GF-D8 (cell line): ENCODE measurements around the gene RGS7.

Experiments
- DNase-seq: peaks from one replicate; lab custom pipeline; 2025; lab: John Stamatoyannopoulos, UW

Gene RGS7

DNA sequence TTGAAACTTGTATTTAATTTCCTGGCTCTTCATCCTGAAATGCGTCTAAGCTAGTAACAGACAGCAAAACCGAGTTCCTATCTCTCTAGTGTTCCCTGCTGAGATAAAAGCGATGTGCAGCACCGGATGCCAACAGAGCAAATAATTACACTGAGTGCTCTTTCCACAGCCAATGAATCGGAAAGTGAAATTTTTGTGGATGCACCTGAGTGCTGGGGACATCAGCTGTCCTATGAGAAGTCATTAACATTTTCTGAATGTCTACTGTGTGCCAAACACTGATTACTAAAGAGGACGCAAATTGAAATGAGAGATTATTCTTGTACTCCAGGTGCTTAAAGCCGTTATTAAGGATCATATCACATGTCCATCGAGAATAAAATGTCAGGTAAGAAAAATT, 278.0 kb downstream of the RGS7 start:
- no peak for DNase-seq

DNA sequence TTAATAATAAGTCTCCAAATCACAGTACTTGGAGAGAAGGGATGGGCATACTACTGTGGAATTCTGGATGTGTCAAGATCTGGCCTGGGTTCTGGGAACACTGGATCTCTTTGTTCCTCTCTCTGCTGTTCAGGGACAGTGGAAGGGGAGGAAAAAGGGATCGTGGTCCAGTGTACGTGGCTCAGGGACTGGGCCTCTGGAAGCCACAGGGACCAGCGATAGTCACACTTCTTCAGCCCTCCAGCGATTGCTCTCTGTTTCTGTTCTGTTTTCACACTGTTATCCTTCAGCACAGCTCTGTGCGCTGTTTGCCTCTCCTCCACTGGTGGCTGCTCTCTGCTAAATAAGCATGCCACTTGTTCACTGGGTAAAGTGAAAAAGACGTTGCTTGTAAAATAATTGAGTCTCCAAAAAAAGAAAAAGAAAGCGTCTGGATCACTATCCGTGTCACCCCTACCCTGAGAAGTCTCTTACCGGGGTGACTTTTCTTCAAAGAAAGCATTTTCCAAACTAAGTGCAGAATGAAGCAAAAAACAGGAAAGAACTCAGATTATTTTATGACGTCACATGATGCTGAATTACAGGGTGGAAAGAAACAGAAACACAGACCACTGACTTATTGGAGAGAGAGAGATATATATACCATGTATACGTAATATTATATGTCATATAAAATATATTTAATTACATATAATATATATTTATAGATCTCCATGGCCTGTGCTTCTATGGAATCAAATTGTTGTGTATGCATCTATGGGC, 279.4 kb downstream of the RGS7 start:
- DNase-seq: no peak

DNA sequence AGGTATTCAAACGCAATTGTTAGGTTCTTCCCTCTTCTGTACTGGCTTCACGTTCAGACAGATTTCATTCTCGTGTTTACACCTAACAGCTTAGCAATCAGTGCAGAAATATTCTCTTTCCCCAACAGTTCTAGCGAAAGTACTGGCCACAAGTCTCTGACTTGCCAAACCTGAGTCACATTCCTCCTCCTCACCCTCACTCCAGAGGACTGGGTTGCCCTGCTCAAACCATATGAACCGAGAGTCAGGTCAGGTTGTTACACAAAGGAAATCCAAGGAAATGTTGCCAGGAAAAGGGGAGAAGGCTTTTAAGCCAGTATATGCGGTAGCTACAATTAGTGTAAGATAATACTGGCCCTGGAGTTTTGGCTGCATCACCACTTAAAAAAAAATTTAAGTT, 282.5 kb downstream of the RGS7 start:
- DNase-seq: no peak

DNA sequence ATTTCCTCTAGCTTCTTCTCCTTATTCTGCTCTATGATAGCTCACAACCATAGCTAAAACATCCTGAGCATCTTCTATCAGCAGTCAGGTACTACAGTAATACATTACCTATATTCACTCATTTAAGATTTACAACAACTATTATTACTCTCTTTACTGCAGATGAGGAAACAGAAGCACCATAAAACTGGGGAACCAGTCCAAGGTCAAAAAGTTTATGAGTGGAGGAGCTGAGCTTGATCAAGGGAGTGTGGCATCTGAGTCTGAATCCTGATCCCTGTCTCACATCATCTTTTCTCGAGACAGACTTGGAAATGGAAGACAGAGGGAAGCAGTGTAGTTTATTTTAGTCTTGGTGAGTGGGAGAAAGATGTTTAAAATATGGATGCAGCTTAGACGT, 288.6 kb downstream of the RGS7 start:
- DNase-seq: no peak

DNA sequence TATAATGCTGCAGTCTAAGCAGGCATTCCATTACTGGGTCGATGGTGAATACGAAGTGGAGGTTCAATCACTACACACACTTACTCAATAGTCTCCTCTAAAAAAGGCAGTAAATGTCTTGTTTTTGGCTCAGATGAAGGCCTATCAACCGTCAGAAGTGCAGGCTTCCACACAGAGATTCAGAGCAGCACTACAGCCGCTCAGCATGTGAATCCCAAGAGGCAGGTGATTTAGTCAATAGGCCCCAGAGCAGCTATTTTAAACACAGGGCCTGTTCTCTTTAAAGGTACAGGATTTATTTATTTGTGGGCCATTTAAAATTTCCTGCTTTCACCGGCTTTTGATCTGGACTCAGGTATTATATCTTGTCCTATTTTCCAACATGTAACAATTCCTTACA, 293.7 kb downstream of the RGS7 start:
- DNase-seq: no peak

DNA sequence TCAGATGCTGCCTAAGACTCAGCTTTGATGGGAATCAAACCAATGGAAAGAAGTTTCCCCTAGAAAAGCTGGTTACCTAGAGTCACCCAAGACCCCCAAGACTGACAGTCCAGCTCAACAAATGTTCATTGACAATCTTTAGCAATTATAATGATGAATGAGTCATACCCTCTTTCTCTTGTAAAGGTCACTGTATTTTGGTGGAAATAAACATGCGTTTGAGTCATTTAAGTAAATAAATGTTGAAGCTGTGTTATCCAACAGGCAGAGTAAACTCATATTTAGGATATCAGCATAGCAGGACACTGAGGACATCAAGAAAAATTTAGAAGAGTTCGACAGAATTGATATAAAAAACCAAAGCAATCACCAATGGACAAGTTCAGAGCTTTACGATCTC, 295.9 kb downstream of the RGS7 start:
- no peak for DNase-seq

DNA sequence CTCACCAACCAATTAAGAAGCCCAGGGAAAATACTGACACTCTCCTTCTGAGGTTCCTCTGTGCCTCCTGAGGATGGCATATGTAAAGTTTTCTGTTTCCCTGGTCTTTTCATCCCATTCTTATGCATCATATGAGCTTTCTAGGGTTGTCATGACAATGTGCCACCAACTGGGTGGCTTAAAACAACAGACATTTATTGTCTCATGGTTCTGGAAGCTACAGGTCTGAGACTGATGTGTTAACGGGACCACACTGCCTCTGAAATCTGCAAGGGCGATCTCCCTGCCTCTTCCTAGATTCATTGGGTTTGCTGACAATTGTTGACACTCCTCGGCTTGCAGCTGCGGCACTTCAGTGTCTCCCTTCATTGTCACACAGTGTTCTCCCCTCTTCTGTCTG, 308.4 kb downstream of the RGS7 start:
- DNase-seq: no peak

DNA sequence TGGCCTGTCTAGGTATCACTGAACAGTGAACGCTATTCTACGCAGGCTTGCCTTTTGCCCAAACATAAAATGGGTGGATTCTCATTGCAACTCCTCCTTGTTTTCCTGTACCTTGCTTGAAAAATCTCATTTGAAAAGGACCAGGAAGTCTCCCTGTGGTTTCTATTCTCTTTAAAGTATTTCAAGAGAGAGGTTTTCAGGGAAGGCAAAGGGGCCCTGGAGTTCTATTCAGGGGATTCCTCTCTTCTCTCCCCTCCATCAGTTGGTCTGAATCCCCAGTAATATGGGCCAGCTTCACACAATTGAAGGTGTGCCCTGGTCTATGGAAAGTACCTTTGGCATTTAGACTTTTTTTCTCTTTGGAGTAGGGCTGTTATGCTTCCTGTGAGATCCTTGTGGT, 311.3 kb downstream of the RGS7 start:
- no peak for DNase-seq

DNA sequence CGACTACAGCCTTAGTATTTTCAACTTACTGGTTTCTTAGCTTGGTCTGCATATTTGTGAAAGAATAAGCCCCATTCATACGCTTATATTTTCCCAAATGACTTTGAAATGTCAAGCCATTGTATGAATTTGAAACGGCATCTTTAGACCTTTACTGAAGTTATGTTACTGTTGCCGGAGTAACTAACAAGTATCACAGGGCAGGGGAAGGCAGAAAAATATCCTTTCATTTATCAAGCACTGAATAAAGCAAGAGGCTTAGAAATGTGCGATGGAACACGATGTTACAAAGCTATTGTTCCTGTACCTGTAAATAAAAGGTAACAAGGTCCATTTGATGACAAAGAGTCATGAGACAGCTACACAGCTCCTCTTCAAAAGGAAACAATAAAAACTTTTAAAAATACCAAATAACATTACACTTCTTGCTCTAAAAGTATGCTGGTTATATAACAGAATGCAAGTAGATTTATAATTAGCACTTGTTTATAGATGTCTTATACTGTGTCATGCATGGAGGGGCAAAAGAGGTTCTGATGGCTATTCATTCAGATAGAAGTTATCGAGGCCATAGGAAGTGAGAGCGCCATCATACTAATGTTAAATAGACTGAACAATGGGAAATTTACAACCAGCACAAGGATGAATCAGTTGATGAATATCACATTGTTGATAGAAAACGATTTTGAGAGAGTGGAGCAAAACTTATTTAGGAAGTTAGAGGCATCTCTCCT, 322.6 kb downstream of the RGS7 start:
- no peak for DNase-seq

DNA sequence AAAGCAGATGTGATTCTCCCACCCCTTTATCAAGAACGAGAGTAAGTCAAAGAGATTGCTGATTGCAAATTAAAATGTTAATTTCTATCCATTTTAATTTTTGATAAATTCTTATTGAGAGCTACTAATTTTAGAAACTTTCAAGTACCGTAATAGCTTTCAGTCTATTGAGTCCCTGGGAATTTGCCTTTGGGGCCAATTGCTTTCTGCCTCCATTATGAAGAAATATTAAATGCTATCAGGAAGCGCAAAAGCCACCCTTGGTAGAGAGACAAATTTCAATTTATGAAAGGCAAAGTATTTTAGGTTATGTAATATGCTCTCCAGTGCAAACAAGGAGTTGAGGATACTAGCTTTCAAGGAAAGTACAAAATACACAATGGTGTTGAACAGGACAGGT, 332.2 kb downstream of the RGS7 start:
- no peak for DNase-seq

DNA sequence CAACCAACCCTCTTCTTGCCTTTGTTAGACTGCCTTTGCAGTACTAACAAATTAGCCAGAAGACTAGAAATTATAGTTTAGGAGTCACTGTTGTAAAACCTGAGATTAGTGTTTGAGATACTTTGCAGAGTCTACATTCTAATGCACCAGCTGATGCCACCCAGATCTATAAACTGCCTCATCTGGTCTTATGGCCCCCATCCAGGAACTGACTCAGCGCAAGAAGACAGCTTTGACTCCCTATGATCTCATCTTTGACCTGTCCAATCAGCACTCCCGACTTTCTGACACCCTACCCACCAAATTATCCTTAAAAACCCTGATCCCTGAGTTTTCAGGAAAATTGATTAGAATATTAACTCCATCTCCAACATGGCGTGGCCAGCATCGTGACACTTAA, 334.6 kb downstream of the RGS7 start:
- DNase-seq: no peak

DNA sequence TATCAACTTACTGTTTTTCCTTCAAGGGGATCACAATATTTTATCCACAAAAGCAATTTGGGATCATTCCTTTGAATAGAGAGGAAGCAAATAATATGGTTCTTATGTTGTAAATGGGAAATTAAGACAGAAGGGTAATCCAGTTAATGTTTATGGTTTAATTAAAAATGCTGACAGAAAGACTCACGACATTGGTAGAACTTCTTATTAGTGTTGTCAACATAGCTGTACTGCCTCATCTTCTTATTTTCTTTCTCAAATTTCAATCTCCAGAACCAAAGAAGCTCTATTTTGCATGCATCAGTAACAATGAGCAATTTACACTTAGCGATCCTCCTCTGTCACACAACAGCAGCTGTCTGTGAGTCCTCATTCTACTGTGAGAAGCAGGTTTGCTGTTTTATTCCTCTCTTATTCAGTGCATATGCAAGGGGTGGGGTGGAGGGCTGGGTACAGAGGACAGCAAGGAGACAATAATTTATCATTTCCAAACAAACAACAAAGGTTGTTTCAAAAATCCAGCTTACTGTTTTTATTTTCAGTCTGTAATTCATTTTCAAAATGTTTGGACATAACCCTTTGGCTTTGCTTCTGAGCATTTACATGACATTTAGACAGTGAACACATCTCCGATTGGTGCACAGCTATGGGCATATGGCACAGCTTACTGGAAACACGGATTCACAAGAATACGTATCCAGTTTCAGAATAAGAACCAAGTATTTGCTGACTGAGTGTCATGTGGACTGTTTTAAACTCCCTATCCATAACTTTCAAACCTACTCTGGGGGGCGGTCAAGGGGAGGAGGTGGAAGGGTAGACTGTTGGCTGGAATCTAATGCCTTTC, 335.9 kb downstream of the RGS7 start:
- DNase-seq: no peak

DNA sequence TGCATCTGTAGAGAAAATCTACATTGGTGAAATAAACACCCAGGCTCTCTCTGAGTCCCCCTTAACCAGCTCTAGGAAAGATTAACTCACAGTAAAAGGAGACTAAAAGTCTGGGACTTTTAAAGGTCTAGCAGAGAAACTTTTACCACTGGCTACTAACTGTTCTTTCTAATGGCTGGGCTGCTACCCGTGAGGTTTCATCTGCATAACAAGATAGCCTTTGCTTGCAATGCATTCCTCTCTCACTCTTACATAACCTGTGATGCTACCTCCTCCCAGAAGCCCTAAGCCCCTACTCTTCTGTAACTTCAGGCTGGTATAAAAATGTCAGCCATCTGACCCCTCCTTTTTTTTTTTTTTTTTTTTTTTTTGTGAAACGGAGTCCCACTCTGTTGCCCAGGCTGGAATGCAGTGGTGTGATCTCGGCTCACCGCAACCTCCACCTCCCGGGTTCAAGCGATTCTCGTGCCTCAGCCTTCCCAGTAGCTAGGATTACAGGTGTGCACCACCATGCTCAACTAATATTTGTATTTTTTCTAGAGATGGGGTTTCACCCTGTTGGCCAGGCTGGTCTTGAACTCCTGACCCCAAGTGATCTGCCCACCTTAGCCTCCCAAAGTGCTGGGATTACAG, 344.2 kb downstream of the RGS7 start:
- no peak for DNase-seq

DNA sequence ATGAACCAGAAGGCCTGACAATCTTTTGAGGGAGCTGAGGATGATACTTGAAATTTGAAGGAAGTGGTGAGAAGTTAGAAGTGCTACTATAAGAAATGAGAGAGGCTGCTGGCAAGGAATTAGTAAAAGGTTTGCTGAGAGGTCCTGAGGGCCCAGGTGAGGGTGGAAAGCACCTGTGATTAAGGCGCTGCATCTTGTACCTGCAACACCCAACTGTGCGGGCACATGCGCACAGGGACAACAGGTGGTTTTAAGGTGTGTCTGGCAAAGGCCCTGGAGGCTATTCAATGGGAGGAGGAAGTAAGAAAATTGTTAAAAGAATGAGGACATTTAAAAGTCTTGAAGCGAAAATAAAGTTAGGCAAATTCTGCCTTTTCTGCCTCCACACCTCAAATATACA, 349.3 kb downstream of the RGS7 start:
- DNase-seq: no peak

DNA sequence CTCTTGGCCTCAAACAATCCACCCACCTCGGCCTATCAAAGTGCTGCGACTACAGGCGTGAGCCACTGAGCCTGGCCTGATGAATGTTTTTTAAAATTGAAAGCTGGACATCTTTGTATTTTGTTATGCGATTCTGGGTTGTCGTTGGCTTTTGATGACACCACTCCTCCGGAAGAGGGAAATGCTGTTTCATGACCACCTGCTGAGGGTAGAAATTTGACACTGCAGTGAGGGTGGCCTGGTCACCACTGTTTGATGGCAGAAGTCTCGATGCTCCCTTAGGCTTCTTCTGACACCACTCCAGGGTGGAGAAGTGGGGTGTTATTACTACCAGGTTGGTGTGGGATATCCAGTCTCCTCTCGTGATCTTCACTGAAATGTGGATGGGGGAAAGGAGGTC, 357.2 kb downstream of the RGS7 start:
- no peak for DNase-seq

DNA sequence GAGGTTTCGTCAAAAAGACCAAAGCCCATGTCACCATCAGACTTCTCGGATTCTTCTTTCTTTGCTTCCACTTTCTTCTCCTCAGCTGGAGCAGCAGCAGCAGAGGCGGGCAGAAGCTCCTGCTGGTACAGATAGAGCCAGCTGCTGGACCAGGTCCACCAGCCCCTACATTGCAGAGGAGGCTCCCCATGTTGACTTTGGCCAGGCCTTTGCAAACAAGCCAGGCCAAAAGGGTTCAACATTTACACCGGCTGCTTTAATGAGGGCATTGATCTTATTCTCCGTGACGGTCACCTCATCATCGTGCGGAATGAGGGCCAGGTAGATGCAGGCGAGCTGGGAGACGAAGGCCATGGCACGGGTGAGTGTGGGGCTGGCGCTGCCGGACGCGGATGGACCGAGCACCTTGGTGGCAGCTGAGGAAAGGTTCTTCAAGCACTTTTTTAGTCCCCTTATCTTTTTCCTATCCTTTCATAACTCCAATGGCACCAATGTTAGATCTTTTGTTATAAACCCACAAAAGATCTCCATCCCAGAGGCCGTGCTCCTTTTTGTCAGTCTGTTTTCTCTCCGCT, 358.5 kb downstream of the RGS7 start:
- DNase-seq: no peak

DNA sequence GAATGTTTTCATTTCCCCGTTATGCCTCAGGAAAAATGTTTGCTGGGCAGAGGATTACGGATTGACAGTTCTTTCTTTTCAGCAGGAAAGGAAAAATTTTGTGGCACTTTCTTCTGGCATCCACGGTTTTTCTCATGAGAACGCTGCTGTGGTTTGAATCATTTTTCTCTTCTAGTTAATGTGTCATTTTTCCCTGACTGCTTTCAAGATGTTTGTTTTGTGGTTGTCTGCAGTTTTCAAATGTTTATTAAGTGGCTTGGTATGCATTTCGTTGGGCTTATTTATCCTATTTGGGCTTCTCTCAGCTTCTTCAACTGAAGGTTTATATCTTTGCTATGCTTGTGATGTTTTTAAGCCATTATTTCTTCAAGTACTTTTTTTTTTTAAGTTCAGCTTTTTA, 359.0 kb downstream of the RGS7 start:
- no peak for DNase-seq

DNA sequence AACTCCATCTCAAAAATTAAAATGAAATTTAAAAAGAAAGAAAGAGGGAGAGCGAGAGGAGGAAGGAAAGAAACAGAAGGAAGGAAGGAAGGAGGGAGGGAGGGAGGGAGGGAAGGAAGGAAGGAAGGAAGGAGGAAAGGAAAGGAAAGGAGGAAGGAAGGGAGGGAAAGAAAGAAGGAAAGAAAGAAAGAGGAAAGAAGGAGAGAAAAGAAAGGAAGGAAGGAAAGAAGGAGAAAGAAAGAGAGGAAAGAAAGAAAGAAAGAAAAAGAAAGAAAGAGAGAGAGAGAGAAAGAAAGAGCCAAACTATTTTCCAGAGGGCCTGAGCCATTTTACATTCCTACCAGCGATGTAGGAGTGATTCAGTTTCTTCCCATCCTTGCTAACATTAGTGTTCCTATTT, 364.0 kb downstream of the RGS7 start:
- no peak for DNase-seq

DNA sequence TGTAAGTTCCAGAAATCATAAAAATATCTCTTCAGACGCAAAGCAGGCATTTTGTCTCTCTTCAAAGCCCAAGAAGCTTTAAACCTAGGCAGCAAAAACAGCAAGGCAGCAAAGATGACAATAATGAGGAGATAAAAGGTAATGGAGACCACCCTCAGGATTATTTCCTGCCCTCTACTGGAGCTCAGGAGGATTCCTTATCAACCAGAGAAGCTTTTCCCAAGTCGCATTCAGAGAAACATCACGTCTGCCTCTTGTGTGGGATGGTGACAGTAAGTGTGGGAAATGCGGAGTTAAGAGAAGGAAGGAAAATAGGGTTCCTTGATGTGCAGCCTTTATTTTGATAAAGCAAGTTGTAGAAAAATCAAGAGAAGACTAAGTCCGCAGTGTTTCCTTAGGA, 365.8 kb downstream of the RGS7 start:
- no peak for DNase-seq

DNA sequence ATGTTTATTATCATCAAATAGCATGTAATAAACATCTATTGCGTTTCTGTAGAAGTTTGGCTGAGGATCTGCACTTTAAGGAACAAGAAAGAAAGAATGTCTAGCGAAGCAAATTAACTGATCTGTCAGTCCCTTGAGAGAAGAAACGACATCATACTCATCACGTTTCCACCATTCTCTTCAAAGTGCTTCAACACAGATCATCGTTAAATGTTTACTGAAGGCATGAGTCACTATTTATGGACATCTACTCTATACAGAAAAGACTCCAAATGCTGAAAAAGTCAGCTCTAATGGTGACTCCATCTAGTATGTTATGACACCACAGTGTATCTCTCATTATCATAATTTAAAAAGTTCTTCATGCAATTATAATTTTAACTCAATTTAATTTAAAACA, 369.1 kb downstream of the RGS7 start:
- no peak for DNase-seq

DNA sequence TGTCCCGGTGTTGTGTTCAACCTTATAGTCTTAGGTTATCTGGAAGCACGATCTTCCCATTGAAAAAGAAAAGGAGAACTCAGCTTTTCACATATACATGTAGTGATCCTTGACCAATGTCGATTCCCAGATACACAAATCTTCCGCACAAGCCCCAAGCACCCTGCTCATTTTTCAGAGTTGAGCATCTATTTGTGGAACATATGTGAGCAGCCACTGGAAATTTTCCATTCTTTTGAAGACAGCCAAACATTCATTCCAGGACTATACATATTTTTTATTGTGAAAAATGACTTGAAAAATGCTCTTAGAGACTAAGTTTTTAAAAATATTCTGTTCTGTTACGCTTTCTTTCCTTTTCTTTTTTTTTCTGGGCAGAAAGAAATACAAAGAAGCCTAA, 371.9 kb downstream of the RGS7 start:
- DNase-seq: no peak

DNA sequence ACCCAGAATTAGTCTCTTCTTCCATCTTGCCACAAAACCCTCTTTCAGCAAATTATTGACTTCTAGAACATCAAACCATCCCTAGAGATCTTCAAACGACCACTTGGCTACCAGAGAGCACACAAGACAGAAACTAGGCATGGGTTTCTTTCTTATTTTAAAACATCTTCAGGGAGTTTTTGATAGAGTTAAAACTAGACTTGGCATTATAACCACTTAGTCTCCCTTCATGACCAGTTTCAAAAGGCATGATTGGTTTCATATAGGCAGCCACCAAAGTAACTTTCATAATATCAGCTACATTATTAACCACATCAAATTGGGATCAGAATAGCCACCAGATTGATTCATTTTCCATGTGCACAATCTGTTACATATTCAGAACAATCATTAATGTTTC, 376.7 kb downstream of the RGS7 start:
- DNase-seq: no peak
